GM18868 (cell line): ENCODE results near the gene ECE1.

Source experiments
- ATAC-seq: cut with Tn5 transposase; IDR thresholded peaks from one replicate; pipeline ENCODE4 v1.9.1; 2021; ENCODE audit warnings: mild to moderate bottlenecking, moderate library complexity; ENCODE audit not compliant: unreplicated experiment

The ECE1 gene

DNA sequence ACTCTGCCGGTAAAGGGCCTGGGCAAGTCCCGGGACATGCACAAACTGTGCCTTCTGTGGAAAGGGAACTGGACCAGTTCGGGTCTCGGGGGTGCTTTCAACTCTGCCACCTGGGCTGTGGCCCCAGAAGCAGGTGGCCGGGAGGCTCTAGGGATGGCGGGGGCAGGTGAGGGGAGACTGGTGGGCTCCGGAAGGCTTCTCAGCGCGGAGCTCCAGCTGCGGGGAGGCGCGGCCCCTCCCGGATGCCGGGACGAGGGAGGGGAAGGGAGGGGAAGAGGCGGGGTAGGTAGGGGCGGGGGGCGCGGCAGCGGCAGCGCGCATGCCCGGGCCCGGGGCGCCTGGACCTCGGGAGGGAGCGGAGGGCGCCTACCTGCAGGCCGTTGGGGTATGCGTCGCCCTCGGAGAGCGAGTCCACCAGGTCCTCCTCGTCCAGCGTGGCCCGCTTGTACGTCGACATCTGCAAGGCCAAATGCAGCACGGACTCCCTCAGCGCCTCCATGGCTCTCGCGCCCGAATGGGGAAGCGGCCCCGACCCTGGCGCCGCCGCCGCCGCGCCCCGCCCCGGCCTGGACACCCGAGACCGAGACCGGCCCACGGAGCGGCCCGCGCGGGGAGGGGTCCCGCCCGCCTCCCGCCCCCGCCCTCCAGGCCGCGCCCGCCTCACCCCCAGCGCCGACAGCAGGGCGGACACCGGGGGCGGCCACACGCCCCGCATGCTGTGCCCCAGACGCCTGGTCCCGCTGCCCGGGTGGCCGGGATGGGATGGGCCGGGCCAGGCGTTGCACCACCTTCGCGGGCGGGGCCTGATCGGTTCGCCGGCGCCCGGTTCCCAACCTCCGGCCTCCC, at the start of gene ECE1:
Gene ECE1, minus strand, starts transcription at position 764 of the 846 bp plus-strand sequence. Its CDS starts 49 bp downstream, at position 715.
- ATAC-seq, result no peak

GRCh38 chr1:21339356-21340229, 49.3 kb upstream of the ECE1 start:
- ATAC-seq, result no peak

GRCh38 chr1:21338573-21339355, 48.5 kb upstream of the ECE1 start:
- ATAC-seq, result no peak

DNA sequence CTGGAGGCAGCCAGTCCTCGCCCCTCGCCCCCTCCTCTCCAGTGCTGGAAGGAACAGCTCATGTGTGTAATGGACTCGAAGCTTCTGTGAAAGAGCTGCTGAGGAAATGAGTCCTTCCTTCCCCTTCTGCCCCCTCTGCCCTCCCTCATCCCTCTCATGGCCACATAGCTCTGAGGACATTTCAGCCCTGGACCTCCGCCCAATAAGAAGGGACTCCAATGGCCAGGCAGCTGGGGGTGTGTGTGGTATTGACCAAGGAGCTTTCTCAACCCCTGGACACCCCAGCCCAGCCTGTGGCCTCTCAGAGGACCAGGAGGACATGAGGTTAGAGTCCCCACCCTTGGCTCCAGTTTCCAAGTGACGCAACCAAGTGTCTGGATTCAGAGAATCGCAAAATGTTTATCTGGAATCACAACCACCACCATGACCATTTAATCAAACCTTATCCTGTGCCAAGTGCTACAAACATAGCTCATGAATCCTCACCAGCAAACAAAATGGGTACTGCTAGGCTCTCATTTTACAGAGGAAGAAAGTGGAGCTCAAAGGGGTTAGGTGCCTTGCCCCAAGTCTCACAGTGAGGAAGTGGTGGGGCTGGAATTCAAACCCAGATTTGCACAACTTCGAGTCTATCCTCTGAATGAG, 47.8 kb upstream of the ECE1 start:
- ATAC-seq, result no peak

DNA sequence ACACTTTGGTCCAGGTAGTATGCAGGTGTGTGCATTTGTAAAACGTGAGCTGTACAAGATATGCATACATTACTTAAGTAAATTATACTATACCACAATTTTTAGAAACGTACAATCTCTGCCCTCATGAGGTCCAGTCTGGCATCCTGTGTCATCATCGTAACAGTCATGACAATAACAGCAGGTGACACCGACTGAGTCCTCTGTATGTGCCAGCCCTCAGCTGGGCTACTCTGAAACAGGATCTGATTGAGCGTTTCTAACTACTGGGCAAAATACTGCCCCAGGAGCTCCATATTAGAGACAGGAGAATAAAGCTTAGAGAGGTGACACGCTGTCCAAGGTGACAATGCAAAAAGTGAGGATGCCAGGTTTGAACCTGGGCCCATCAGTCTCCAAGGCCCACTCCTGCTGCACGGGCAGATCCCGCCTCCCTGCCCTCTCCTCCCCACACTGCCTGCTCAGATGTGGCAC, 47.2 kb upstream of the ECE1 start:
- no peak for ATAC-seq

DNA sequence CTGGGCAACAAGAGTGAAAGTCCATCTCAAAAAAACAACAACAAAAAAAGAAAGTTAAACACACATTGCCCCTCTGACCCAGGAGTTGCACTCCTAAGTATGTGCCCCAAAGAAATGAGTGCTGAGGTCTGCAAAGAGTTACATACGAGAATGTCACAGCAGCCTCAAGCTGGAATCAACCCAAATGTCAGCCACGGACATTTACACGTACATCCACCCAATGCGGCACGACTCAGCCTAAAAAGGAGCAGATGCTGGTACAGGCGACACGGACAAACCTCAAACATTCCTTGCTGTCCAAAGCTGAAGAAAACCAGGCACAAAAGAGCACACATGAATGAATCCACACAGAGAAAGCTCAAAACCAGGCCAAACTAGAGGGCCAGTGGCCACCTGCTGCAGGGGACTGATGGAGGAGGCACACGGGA, 46.8 kb upstream of the ECE1 start:
- ATAC-seq, result no peak

- ATAC-seq, result no peak
These were observed 45.5 kb upstream of the ECE1 start for GRCh38 chr1:21335750-21336224.

- no peak for ATAC-seq
These were observed 44.9 kb upstream of the ECE1 start for GRCh38 chr1:21335088-21335691.

GRCh38 chr1:21334214-21335087, 44.2 kb upstream of the ECE1 start:
- peak; percentile 60 for ATAC-seq

DNA sequence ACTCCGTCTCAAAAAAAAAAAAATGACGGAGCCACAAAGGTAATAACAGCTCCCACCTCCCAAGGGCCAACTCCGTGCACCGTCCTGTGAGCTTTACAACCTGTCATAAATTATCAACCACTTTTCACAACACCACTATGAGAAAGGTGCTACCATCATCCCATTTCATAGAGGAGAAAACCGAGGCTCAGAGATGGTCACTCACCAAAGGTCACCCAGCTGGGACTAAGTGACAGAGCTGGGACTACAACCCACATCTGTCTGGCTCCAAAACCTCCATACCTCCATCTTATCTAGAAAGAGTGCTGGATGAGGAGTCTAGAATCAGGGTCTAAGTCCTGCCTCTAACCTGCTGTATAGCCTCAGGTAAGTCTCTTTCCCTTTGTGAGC, 43.6 kb upstream of the ECE1 start:
- no peak for ATAC-seq

GRCh38 chr1:21332554-21333311, 42.5 kb upstream of the ECE1 start:
- ATAC-seq, result no peak

DNA sequence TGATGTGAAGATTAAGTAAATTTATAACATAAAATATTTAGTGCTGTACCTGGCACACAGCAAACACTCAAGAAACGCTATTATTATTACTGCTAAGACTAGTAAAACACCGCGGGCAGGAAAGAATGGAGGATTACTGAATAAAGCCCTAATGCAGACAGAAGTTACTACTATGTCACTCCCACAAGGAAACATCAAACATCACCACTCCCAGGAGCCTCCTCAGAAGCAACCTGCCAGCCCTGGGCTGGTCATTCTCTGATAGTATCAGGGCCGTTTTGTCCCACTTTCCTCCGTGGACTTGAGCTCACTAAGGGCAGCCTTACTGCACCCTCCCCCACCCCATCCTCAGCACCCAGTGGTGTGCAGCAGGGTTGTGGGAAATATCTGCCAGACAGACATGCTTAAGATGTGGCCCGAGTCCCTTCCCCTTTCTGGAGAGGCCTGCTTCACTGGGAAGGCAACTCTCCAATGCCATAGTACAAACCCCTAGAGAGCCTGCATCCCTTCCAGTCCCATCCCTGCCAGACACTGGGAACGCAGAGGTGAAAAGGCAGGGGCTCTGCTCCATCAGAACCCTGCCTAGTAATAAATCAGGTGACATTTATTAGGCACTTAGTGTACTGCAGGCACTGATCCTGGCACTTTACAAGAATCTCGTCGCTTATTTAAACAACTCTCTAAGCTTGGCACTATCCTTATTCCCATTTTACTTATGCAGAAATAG, 41.7 kb upstream of the ECE1 start:
- no peak for ATAC-seq

DNA sequence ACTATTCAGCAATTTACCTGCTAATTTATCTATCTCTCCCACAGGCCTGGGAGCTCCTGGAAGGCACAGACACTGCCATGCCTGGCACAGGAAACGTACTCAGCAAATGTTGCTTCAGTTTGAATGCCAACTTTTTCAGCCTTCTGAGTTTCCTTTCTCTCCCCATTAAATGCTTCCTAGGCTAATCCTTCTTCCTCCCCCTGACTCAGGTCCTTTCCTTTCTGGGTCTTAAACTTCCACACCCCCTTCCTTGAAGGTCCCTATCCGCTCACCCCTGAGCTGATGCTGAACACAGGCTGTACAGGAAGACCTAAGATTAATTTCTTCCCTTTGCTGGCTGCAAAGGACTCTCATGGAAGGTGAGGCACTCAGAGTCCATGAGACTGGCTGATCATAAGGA, 40.3 kb upstream of the ECE1 start:
- no peak for ATAC-seq

GRCh38 chr1:21329209-21329844, 39.1 kb upstream of the ECE1 start:
- no peak for ATAC-seq

GRCh38 chr1:21327566-21328323, 37.5 kb upstream of the ECE1 start:
- ATAC-seq, result no peak

- ATAC-seq, result no peak
These were observed 36.6 kb upstream of the ECE1 start for GRCh38 chr1:21326861-21327344.
